H7 (cell line): ENCODE data around the gene BRF1. TPM values are rescaled to one million over a fixed set of nuclear protein-coding genes. Genes with fewer than 3 reads are reported as not detected.

Source experiments
- DNase-seq: peaks from one replicate; pipeline ENCODE4 v3.0.0; 2012
- H3K27me3 ChIP-seq: 2 replicates; pipeline ENCODE4 v1.6.0; 2011; ENCODE audit warnings: mild to moderate bottlenecking, low read length; ENCODE audit not compliant: control insufficient read depth, insufficient read depth
- H3K36me3 ChIP-seq: replicated peaks from 2 replicates; pipeline ENCODE4 v1.5.1; 2011; ENCODE audit warnings: low read length; ENCODE audit not compliant: control insufficient read depth, insufficient read depth
- H3K4me3 ChIP-seq: 2 replicates; pipeline ENCODE4 v1.5.1; 2011; ENCODE audit warnings: low read depth, mild to moderate bottlenecking, control low read depth, low read length, moderate library complexity; ENCODE audit not compliant: insufficient read depth
- total RNA-seq: library from RNA; depleted of rRNA; stranded (reverse); fragments of >200 nt; shearing (Covaris generic); gene quantifications from 2 replicates; pipeline ENCODE4 v1.2.3, GENCODE V29; 2014

Gene BRF1
- total RNA-seq, 1 experiment from 2014 or later, result 18.5 TPM

DNA sequence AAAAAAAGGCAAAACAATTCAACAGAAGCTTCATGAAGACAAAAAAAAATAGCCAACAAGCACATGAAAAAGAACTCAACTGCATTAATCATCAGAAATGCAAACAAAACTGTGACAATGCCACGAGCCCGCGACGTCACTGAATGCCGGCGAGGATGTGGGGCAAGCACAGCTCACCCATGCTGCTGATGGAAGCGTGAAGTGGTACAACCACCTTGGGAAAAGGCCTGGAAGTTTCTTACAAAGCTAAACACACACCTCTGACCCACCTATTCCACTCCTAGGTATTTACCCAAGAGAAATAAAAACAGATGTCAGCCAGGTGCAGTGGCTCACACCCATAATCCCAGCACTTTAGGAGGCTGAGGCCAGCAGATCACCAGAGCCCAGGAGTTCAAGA lies 42.0 kb downstream of the BRF1 start:
- H3K36me3 ChIP-seq, result no peaks in the 10 kb centered on the region
- DNase-seq, result no peak
- no peaks in the 10 kb centered on the region for H3K27me3 ChIP-seq
- H3K4me3 ChIP-seq, result no peak overlapping the region

DNA sequence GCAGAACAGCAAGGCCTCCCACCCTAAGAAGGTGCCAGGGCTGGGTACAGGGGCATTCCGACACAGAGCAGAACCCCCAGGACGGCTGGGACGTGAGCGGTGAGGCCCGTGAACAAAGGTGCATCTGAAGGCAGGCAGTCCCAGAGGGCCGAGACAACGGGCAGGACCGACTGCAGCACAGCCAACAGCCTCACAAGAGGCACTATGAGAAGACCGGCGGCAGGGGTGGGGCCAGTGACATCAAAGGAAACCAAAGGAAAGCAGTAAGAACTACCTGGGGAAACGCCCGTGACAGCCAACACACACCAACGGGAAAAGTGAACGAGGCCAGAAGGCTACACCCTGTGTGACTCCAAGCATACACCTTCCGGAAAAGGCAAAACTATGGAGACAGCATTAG lies 43.3 kb downstream of the BRF1 start:
- DNase-seq, result no peak
- Histone ChIP-seq H3K4me3 (no peak overlapping the region), H3K36me3 (no peaks in the 10 kb centered on the region), H3K27me3 (no peaks in the 10 kb centered on the region)

DNA sequence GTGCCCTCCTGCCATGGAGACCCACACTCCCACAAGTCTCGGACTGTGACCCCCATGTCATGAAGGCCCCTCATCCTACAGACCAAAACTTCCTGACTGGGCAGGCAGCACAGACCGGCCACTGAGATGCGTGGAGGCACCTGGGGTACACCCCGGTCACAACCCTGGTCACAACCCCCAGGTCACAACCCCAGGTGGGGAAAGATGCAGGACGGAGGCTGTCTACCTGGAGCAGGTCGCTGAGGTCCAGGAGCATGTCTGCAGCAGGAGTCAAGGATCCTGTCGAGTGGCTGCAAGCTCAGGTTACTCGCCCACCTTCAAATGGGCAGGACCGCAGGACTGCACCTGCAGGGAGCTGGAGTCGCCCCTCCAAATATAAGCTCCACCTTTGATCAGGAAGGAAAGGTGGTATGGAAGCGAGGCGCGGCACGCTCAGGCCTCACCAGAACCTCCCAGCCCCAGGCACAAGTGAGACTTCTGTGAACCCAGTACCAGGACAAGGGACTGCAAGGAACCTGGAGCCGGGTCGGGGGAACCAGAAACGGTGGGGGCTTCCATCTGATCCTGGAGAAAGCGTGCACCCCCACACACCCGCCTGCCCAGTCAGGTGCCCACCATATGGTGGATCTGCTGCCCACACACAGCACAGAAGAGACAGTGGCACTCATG lies 44.4 kb downstream of the BRF1 start:
- H3K27me3 ChIP-seq, result no peaks in the 10 kb centered on the region

DNA sequence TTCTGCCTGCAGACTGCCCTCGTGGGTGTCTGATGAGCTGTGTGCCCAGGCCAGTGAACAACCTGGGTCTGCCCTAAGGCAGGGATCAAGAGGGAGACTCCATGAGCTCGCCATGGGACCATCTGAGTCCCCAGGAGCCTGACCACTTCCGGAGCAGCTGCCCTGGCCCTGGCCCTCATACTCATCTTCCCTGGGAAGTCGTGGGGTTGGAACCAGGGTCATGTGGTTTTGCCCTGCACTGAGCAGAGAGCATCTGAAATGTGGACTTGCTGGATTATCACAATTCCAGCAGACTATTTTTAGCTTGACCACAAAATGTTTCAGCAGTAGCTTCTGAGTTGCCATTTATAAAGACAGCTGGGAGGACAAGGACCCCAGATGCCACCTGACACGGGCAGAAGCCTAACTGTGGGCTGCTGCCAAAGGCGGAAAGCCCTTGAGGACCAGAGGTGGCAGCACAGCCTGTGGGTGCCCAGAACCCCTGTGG lies 45.7 kb downstream of the BRF1 start:
- no peak overlapping the region for H3K4me3 ChIP-seq
- peak; percentile 22 for DNase-seq
- no peaks in the 10 kb centered on the region; the same call in 1 of the 2 replicates for H3K36me3 ChIP-seq
- no peaks in the 10 kb centered on the region for H3K27me3 ChIP-seq

More for the DNA sequence above, 44.4 kb downstream of the BRF1 start:
- DNase-seq, result peak; percentile 56
- no peaks in the 10 kb centered on the region for H3K36me3 ChIP-seq
- no peak overlapping the region for H3K4me3 ChIP-seq

DNA sequence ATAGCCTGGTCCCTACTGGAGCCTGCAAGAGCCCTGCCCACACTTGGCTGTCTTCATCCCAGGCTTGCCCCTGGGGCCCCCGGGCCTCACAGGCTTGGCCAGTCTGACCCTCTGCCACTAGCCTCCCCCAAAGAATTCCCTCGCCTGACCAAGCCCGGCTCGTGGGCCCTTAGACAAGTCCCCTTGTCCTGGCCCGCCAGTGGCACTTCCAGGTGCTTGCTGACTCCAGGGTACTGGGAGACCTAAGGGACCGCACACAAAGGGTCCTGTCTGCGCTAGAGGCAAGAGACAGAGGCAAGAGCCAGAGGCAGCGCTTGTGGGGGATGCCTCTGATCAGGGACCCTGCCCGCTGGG lies 47.5 kb downstream of the BRF1 start:
- no peak for DNase-seq
- Histone ChIP-seq H3K4me3 (no peak overlapping the region), H3K36me3 (no peaks in the 10 kb centered on the region; the same call in 1 of the 2 replicates), H3K27me3 (no peaks in the 10 kb centered on the region)

DNA sequence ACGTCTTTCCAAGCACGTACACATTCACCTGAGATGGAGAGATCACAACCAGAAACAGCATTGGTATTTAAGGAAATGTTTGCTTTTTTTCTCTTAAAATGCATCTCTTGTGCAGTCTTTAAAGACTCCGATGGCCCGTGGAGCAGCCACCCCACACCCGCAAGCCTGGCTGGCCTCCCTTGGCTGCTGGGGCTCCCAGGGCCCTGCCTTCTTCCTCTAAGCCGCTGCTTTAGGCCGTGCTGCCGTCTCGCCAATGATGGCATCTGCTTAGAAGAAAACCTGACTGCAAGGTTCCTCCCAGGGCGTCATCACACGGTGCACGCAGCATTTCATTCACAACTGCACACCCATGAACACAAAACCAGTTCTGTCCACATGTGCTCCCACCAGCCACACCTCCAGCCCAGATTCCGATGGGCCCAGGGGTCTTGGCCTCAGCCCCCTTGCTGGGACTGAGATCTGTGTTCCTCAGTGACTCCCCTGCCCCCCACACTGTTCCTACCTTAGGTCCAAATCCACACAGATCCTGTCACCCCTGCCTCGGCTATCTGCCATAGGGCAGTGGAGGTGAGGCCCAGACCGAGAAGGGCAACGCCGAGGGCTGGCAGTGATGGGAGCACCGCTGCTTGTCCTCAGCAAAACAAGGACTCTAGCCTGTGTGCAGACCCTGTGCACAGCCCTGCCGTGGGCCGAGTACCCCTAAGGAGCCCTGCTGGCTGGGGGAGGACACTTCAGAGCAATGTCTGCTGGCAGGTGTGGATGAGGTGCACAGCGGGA lies 48.1 kb downstream of the BRF1 start:
- Histone ChIP-seq H3K36me3 (no peaks in the 10 kb centered on the region; the same call in 1 of the 2 replicates), H3K4me3 (no peak overlapping the region), H3K27me3 (no peaks in the 10 kb centered on the region)
- DNase-seq, result no peak

DNA sequence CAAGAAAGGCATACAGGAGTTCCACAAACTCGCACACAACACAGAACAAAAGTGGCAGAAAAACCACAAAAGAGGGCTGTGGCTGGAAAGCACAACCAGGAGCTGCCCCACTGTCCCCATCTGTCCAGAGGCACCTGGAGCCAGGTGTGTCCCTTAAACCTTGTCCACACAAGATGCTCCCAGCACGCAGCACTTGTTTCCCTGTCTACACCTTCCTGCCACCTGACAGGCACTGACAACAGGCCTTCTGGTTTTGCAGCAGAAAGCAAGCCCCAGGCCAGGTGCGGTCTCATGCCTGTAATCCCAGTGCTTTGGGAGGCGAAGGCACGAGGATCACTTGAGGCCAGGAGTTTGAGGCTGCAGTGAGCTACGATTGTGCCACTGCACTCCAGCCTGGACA lies 48.9 kb downstream of the BRF1 start:
- Histone ChIP-seq H3K36me3 (no peaks in the 10 kb centered on the region; the same call in 1 of the 2 replicates), H3K27me3 (no peaks in the 10 kb centered on the region), H3K4me3 (no peak overlapping the region)
- DNase-seq, result no peak

DNA sequence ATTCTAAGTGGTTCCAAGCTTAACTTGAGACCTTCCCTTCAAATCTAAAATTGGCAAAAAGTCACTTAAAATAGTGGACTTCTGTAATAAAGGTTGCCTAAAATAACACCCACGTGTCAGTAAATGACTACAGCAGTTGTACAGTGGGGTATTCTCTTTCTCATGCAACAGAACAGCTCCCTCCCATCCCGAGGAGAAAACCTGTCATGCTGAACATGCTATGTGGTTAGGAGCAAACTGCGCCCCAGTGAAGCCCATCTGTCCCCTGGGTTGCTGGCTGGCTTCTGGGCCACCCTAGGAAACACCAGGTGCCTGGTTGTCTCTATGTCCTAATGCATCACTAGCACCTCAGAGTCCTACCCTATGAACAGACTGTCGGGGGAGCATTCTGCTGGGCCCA lies 49.8 kb downstream of the BRF1 start:
- no peaks in the 10 kb centered on the region for H3K27me3 ChIP-seq
- no peak for DNase-seq
- no peak overlapping the region for H3K4me3 ChIP-seq
- H3K36me3 ChIP-seq, result no peaks in the 10 kb centered on the region; the same call in 1 of the 2 replicates

DNA sequence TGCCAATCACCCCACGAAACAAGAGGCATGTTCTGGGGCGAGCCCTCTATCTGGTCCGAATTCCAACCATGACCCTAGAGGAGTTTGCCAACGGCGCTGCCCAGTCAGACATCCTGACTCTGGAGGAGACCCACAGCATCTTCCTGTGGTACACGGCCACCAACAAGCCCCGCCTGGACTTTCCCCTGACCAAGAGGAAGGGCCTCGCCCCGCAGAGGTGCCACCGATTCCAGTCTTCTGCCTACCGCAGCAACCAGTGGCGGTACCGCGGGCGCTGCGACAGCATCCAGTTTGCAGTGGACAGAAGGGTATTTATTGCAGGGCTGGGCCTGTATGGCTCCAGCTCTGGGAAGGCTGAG lies 50.8 kb downstream of the BRF1 start:
- DNase-seq, result no peak
- Histone ChIP-seq H3K27me3 (no peaks in the 10 kb centered on the region), H3K36me3 (no peaks in the 10 kb centered on the region; the same call in 1 of the 2 replicates), H3K4me3 (no peak overlapping the region)

DNA sequence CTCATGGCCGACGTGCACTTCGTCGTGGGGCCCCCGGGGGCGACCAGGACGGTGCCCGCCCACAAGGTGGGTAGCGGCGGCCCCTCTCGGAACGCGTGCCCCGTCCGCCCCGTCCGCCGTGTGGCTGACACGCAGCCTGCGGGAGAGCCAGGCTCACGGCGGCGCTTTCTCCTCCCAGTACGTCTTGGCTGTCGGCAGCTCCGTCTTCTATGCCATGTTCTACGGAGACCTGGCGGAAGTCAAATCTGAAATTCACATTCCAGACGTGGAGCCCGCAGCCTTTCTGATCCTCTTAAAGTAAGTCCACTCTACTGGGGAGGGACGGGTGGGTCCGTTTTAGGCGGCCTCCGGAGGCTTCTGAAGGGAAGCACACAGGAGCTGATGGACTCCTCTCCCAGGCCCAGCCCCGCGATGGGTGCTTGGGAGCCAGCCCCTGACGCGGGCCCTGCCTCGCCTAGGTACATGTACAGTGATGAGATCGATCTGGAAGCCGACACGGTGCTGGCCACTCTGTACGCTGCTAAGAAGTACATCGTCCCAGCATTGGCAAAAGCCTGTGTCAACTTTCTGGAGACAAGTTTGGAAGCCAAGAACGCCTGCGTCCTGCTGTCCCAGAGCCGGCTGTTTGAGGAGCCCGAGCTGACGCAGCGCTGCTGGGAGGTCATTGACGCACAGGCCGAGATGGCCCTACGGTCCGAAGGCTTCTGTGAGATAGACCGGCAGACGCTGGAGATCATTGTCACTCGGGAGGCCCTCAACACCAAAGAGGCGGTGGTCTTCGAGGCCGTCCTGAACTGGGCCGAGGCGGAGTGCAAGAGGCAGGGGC lies 51.4 kb downstream of the BRF1 start:
- no peaks in the 10 kb centered on the region for H3K27me3 ChIP-seq
- peak; percentile 85 for DNase-seq
- H3K36me3 ChIP-seq, result no peaks in the 10 kb centered on the region; the same call in 1 of the 2 replicates
- H3K4me3 ChIP-seq, result peak overlapping the region; percentile 61

DNA sequence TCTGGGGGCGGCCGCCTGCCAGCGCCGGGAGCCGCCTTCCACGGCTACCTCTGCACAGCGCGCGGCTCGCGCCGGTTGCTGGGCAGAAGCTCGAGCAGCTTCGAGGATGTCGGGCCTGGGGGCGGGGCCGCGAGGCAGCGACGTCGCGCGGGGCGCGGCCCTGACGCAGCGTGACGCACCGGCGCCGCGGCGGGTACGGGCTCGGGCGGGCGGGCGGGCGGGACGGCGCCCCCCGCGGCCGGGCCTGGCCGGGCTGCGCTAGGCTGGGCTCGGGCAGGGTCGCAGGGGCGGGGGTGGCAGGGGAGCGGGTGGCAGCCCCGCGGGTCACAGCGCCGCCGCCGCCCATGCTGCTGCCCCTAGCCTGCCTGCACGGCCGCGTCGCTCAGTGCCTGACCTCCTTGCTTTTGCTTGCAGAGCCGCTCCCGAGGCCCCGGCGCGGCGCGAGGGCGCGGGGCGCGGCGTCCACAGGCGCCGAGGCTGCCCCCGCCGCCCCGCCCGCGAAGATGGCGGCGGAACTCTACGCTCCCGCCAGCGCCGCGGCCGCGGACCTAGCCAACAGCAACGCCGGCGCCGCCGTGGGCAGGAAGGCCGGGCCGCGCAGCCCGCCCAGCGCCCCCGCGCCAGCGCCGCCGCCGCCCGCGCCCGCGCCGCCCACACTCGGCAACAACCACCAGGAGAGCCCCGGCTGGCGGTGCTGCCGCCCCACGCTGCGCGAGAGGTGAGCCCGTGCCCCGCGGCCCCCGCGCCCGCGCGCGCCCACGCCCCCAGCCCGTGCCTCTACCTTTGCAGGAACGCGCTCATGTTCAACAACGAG lies 52.2 kb downstream of the BRF1 start, which contains the start of gene BTBD6:
Gene BTBD6 (plus strand): TSS at position 166 of the 814 bp plus-strand sequence. CDS start 179 bp downstream, at position 345.
- DNase-seq, result peak; percentile 98
- Histone ChIP-seq H3K36me3 (no peaks in the 10 kb centered on the region; the same call in 1 of the 2 replicates), H3K27me3 (no peaks in the 10 kb centered on the region), H3K4me3 (peak within 1 kb of the TSS; percentile 61)

DNA sequence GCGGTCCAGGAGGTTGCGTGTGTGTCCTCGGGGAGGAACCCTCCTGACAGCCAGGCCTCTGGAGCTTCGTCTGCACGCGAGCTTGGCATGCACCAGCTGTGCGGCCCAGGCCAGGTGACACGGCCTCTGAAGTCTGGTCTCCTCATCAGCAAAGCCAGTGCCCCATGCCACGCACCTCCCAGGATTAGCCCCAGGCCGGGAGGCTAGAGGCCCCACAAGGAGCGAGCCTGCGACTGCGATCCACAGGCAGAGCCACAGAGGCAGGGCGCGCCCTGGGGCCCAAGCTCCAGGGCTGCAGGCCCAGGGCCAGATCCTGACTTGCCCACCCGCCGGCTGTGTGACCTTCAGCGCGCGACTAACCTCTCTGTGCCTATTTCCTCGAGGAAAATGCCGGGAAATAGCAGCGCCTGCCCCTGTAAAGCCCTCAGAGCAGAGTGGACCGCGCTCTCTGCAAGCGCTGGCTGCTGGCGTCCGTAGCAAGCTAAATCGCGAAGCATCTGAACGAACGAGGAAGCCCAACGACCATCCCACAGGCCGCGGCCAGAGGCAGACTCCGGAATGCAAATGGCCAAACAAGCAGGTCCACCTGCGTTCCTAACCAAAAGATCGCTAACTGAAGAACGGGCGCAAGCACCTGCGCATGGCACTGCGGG lies 53.0 kb downstream of the BRF1 start:
- no peak for DNase-seq
- no peaks in the 10 kb centered on the region; the same call in 1 of the 2 replicates for H3K36me3 ChIP-seq
- H3K27me3 ChIP-seq, result no peaks in the 10 kb centered on the region
- peak overlapping the region; percentile 61 for H3K4me3 ChIP-seq

DNA sequence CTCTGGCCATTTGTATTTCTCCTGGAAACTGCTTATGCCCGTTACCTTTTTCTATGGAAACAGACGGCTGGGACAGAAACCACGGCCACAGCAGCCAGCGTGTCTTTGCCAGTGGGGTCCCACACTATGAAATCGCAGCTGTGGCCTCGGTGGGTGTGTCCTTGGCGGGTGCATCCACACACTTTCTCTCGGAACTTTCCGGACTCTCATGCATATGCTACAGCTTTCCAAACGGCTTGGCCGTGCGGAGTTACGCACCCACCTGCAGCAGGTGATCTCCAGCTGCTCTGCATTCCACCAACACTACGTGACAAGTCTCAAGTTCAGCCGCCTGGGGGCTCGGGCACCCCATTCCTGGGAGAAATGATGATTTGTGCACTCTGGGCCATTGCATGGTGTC lies 53.8 kb downstream of the BRF1 start:
- H3K4me3 ChIP-seq, result no peak overlapping the region
- no peaks in the 10 kb centered on the region; the same call in 1 of the 2 replicates for H3K36me3 ChIP-seq
- no peak for DNase-seq
- H3K27me3 ChIP-seq, result no peaks in the 10 kb centered on the region
